Natural killer cell (primary cell): Measurements from ENCODE around the gene AKAP5. TPM values are rescaled to one million over a fixed set of nuclear protein-coding genes. Genes with fewer than 3 reads are reported as not detected.
"Not testable (repeated sequence)": the region's sequence is repeated elsewhere in the genome, so short reads cannot be mapped to it uniquely, and the experiment has no call there.

ENCODE experiments used
- ATAC-seq, 3 donors: fragments of 150-1000 bp in 2 of 3; fragments of 200-7000 bp in 1 of 3; cut with Tn5 transposase; 1 replicate in 1 of 3; 2 replicates in 2 of 3; pipeline ENCODE4 v1.10.0; 2021; ENCODE audit warnings: mild to moderate bottlenecking in 2 of 3, moderate library complexity in 2 of 3
- DNase-seq, 2 donors: peaks; one replicate each; pipeline versions ENCODE4 v3.0.0 to v3.0.0-alpha.2; 2013 to 2021; ENCODE audit warnings: mixed read lengths in 1 of 2
- H3K27ac ChIP-seq: one replicate; pipeline ENCODE4 v1.5.1; 2013; ENCODE audit warnings: mild to moderate bottlenecking, low read length
- H3K27me3 ChIP-seq: one replicate; pipeline ENCODE4 v1.6.1; 2013; ENCODE audit warnings: low read length; ENCODE audit not compliant: control insufficient read depth, insufficient read depth
- H3K36me3 ChIP-seq: one replicate; pipeline ENCODE4 v1.6.1; 2013; ENCODE audit warnings: low read length; ENCODE audit not compliant: control insufficient read depth, insufficient read depth
- H3K4me1 ChIP-seq: one replicate; pipeline ENCODE4 v1.6.1; 2013; ENCODE audit warnings: low read length; ENCODE audit not compliant: control insufficient read depth, insufficient read depth
- H3K4me3 ChIP-seq: one replicate; pipeline ENCODE4 v1.5.1; 2013; ENCODE audit warnings: low read length
- H3K9me3 ChIP-seq: one replicate; pipeline ENCODE4 v1.6.1; 2013; ENCODE audit warnings: low read length; ENCODE audit not compliant: control insufficient read depth, insufficient read depth
- H3K27ac Mint-ChIP-seq, 2 donors: one replicate each; pipeline ENCODE4 v1.8.0; 2022; ENCODE audit warnings: mild to moderate bottlenecking in 2 of 2, mixed read lengths in 2 of 2, moderate library complexity in 1 of 2
- H3K27me3 Mint-ChIP-seq, 2 donors: one replicate each; pipeline ENCODE4 v1.8.0; 2022; ENCODE audit warnings: low read depth in 2 of 2, mixed read lengths in 2 of 2
- H3K36me3 Mint-ChIP-seq: one replicate; pipeline ENCODE4 v1.8.0; 2022; ENCODE audit warnings: mixed read lengths
- H3K4me1 Mint-ChIP-seq, 2 donors: one replicate each; pipeline ENCODE4 v1.8.0; 2022; ENCODE audit warnings: mixed read lengths in 2 of 2
- H3K4me3 Mint-ChIP-seq: one replicate; pipeline ENCODE4 v1.8.0; 2022; ENCODE audit warnings: mild to moderate bottlenecking, moderate library complexity, mixed read lengths
- H3K9me3 Mint-ChIP-seq, 2 donors: one replicate each; pipeline ENCODE4 v1.8.0; 2022; ENCODE audit warnings: mixed read lengths in 2 of 2
- WGBS: methylation state at CpG from one replicate; pipeline ENCODE4 v1.1.7; 2013; ENCODE audit warnings: missing lambda C conversion rate; ENCODE audit not compliant: insufficient coverage; 5-methylcytosine and 5-hydroxymethylcytosine counted together
- intact Hi-C: fragments of 100-400 bp; cut with micrococcal nuclease; formaldehyde crosslinking; loops from one replicate; pipeline ENCODE4 v1.14.2; 2022
- total RNA-seq, 4 donors: library from RNA; stranded (reverse); fragments of 120-200 nt in 1 of 4; gene quantifications; one replicate each; pipeline versions ENCODE4 v1.2.3 to v1.2.4, GENCODE V29; 2013 to 2022
- TF ChIP-seq, protein P1 (sequence below): fragments of 200-600 bp; IDR thresholded peaks from one replicate; pipeline ENCODE4 v1.8.0; 2022; ENCODE audit warnings: antibody characterized with exemption

The AKAP5 gene
- total RNA-seq, 3 donors from 2014 or later (not counting 1 experiment from before 2014, with no cell fraction given) = 11.1 to 16.3 (median 12.0) TPM

DNA sequence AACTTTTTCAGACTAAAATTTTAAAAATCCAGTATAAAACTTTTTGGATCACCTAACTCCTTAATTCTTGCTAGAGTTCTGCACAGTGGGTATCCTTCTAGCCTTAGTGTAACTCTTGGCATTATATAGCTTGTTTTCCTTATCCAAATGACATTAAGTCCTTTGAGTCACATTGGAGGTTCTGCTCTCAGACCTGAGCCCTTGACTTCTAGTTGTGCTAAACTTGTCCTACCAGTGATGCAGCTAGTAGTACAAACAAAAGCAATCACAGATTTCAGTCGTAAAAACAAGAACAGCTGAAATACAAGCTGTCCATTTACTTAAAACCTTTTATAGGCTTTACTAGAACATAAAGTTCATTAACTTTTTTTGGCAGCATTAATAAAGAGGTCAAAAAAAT is 49.8 kb downstream of the AKAP5 start:
- DNase-seq (no peak), ATAC-seq (no peak)
- Histone ChIP-seq H3K36me3 (no peaks in the 10 kb centered on the region), H3K4me3 (no peak overlapping the region), H3K27me3 (no peaks in the 10 kb centered on the region), H3K9me3 (no peaks in the 10 kb centered on the region), H3K4me1 (peaks cover 5% of the 10 kb centered on the region), H3K27ac (no peak overlapping the region)
- Mint-ChIP-seq H3K36me3 (no peaks in the 10 kb centered on the region), H3K4me1 (peaks cover 69 to 70% of the 10 kb centered on the region in 2 donors), H3K27me3 (no peaks in the 10 kb centered on the region), H3K27ac (peak overlapping the region in 1 of 2 donors; percentile 81), H3K9me3 (no peaks in the 10 kb centered on the region), H3K4me3 (no peak overlapping the region)
- WGBS = 78% methylated on average over 1 of the region's 1 CpG
- intact Hi-C loops = no loop called here
- TF ChIP-seq, protein P1, sequence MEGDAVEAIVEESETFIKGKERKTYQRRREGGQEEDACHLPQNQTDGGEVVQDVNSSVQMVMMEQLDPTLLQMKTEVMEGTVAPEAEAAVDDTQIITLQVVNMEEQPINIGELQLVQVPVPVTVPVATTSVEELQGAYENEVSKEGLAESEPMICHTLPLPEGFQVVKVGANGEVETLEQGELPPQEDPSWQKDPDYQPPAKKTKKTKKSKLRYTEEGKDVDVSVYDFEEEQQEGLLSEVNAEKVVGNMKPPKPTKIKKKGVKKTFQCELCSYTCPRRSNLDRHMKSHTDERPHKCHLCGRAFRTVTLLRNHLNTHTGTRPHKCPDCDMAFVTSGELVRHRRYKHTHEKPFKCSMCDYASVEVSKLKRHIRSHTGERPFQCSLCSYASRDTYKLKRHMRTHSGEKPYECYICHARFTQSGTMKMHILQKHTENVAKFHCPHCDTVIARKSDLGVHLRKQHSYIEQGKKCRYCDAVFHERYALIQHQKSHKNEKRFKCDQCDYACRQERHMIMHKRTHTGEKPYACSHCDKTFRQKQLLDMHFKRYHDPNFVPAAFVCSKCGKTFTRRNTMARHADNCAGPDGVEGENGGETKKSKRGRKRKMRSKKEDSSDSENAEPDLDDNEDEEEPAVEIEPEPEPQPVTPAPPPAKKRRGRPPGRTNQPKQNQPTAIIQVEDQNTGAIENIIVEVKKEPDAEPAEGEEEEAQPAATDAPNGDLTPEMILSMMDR = no peak

DNA sequence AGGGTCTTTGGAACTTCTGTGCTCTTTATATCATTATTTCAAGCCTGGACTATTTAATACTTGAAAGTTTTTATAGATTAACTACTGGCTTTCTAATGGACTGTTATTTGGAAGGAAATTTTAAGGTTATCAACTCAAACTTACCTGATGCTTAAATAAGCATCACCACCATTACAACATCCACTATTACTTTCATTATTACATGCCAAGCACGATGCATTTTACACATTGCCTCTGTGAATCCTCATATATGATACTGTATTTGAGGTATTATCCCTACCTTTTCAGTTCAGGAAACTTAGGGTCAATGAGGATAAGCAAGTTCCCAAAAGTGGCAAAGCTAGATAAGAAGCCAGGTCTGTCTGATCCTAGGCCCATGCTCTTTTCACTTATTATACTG is 51.7 kb downstream of the AKAP5 start:
- Mint-ChIP-seq H3K27ac (peak overlapping the region in 1 of 2 donors; percentile 71), H3K4me3 (peak overlapping the region; percentile 35), H3K9me3 (no peaks in the 10 kb centered on the region), H3K27me3 (no peaks in the 10 kb centered on the region), H3K36me3 (no peaks in the 10 kb centered on the region), H3K4me1 (peaks cover 51 to 52% of the 10 kb centered on the region in 2 donors)
- intact Hi-C loops = no loop called here
- DNase-seq = no peak
- Histone ChIP-seq H3K9me3 (no peaks in the 10 kb centered on the region), H3K27me3 (no peaks in the 10 kb centered on the region), H3K36me3 (peaks cover 5% of the 10 kb centered on the region), H3K4me1 (peaks cover 5% of the 10 kb centered on the region), H3K4me3 (no peak overlapping the region), H3K27ac (no peak overlapping the region)
- no CpG with 5 or more reads among the region's 1 CpG for WGBS
- TF ChIP-seq, protein P1 = no peak
- ATAC-seq = no peak

DNA sequence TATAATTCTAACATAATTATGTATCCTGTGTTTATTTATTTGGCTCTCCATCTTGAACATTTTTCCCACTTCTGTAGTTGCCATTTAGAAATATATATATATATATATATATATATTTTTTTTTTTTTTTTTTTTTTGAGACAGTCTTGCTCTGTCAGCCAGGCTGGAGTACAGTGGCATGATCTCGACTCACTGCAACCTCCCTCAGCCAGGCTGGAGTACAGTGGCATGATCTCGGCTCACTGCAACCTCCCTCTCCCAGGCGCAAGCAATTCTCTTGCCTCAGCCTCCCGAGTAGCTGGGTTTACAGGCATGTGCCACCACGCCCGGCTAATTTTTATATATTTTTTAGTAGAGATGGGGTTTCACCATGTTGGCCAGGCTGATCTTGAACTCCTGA is 52.4 kb downstream of the AKAP5 start:
- 88% methylated on average over 6 of the region's 6 CpGs for WGBS
- H3K27me3 Mint-ChIP-seq, H3K27ac Mint-ChIP-seq, ATAC-seq, H3K27ac ChIP-seq, H3K4me1 ChIP-seq, intact Hi-C loops, H3K4me3 ChIP-seq, H3K27me3 ChIP-seq, H3K36me3 Mint-ChIP-seq, H3K9me3 ChIP-seq, H3K9me3 Mint-ChIP-seq, DNase-seq: not testable (repeated sequence)
- H3K4me3 Mint-ChIP-seq = peak overlapping the region; percentile 28
- peaks cover 44 to 45% of the 10 kb centered on the region in 2 donors for H3K4me1 Mint-ChIP-seq
- peaks cover 12% of the 10 kb centered on the region for H3K36me3 ChIP-seq

DNA sequence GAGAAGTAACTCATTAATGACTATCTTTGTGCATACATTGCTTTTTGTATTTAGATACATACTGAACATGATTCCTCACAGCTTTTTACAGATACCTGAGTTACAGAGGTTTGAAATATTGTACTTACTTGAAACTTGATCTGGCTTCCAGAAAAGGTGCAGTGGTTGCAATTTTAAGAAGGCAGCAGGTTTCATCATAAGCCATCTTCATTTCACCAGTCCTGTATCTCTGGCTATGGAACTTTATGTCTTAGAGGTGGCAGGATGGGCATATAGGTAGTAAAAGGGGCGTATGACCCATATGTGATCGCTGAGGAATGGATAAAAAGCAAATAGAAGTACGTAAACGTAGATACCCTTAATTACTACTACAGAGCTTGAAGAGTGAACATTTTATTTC is 52.9 kb downstream of the AKAP5 start:
- H3K9me3 Mint-ChIP-seq = no peaks in the 10 kb centered on the region
- no peaks in the 10 kb centered on the region for H3K27me3 ChIP-seq
- peaks cover 17% of the 10 kb centered on the region for H3K36me3 ChIP-seq
- no peak overlapping the region for H3K27ac ChIP-seq
- no peaks in the 10 kb centered on the region for H3K9me3 ChIP-seq
- H3K27ac Mint-ChIP-seq = no peak overlapping the region
- no CpG with 5 or more reads among the region's 4 CpGs for WGBS
- H3K4me3 ChIP-seq = no peak overlapping the region
- ATAC-seq (no peak), DNase-seq (no peak)
- H3K4me3 Mint-ChIP-seq = no peak overlapping the region
- H3K4me1 Mint-ChIP-seq = peaks cover 40 to 41% of the 10 kb centered on the region in 2 donors
- peaks cover 5% of the 10 kb centered on the region for H3K4me1 ChIP-seq
- TF ChIP-seq, protein P1 = no peak
- no peaks in the 10 kb centered on the region for H3K27me3 Mint-ChIP-seq
- intact Hi-C loops = no loop called here
- H3K36me3 Mint-ChIP-seq = no peaks in the 10 kb centered on the region
